GM19043 (cell line): ENCODE results near the gene PRKCH.

Experiments
- ATAC-seq: cut with Tn5 transposase; IDR thresholded peaks from one replicate; pipeline ENCODE4 v1.9.1; 2021; ENCODE audit warnings: low read depth; ENCODE audit not compliant: unreplicated experiment

The PRKCH gene

DNA sequence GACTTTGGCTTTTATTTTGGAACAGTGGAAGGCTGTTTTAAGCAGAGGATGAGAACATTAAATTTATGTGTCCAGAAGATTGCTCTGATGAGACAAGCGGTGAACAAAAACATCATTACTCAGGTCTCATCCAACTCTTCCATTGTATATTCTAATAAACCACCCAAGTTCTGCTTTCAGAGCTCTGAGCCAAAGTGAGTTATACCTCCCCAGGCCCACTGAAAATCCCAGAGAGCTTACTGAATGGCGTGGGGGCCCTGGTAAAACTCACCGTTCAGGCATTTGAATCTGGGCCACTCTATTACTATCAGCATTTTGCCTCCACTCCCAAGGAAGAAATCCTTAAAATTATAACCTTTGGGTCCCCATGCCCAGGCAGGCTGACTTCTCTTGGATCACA is 251.9 kb downstream of the PRKCH start:
- no peak for ATAC-seq

- ATAC-seq = no peak
These were observed 252.6 kb downstream of the PRKCH start for GRCh38 chr14:61573748-61574513.

GRCh38 chr14:61574514-61574807 is 253.1 kb downstream of the PRKCH start:
- ATAC-seq = no peak

GRCh38 chr14:61575126-61575525 is 253.7 kb downstream of the PRKCH start:
- no peak for ATAC-seq

DNA sequence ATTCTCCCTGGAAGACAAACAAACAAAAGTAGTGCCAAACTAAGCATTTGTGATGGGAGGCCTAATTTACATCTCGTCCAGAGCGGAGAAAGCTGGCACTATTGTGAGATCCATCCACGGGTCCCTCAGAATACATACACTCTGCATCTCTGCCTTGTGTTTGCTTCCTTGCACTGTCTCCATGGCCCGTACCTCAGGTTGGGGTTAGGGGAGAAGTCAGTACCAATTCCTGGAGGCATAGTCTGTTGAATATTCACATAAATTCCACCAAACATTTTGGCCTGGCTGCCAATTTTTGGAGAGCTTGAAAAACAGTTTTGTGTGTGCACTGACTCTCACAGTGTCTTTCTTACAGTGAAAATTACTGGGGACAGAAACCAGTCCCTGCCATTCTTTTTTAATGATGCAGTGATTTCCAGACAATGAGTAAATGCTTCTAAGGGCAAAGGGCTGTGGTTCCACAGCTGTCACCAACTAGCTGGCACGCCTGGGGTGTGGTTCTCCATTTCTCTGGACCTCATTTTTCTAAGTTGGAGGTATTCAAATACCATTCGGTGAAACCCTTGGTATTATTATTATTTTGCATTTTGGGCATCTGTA is 254.3 kb downstream of the PRKCH start:
- no peak for ATAC-seq

DNA sequence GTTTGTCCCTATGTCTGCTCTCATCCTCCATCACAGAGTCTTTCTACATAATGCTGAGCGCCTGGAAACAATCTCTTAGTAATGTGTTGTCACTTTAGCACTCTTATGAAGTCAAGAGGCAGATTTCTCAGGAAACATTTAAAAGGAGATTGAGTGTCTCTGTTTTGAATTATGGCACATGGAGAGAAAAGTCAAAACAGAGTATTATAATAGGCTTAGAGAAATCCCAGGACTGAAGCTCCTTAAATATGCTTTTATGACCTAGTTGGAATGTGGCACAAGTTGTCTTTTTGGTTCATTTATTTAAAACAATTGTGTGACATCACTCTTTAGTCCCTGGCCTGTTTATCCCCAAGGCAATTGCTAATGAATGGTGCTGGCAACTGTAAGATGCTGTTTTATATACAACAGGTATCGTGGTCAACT is 256.1 kb downstream of the PRKCH start:
- ATAC-seq = no peak

GRCh38 chr14:61578745-61579144 is 257.4 kb downstream of the PRKCH start:
- ATAC-seq = no peak

DNA sequence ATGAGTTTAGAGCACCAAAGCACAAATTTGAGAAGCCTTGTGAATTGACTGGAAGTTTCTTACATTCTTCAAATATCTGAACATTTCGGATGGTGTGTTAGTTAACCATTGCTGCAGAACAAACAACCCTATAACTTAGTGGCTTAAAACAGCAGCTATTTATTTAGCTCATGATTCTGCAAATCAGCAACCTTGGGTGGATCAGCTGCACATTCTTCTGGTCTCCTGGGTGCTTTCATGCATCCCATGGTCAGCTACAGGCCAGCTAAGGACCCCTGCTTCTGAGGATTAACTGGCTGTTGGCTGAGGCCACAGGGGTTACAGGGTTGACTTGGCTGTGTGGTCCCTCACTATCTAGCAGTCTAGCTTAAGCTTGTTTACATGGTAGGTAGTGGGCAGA is 260.0 kb downstream of the PRKCH start:
- no peak for ATAC-seq

- ATAC-seq = no peak
These were observed 260.7 kb downstream of the PRKCH start for GRCh38 chr14:61581955-61582615.

DNA sequence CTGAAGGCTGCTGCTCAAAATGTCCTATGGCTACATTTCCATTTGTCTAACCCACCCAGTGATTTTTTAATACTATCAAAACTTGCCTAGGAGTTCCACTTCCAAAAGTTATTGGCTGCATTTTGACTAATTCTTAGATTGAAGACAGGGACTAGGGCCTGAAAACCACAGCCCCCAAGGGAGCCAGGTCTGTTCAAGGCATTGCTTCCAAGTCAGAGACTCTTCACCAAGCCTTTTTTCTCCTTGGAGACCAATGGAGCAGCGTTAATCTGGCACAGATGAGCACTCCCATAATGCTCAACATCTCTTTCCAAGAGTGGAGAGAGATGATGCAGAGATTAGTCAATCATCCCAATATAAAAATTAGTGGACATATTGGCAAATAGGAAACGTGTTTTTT is 261.4 kb downstream of the PRKCH start:
- ATAC-seq = no peak

DNA sequence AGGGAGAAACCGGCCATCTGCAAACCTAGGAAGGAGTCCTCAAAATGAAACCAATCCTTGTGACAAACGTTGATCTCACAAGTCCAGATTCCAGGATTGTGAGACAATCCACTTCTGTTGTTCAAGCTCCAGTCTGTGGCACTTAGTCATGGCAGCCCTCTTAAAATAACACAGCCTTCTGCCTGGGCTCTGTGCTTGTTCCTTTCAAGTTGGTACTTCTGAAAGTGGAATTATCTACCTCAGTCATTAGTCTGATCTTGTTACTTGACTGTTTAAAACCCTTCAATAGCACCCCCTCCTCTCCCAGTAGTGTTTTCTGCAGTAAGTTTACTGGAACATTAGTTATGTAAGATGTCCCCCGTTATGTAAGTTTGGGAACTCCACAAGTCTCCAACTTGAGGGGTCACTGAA is 263.0 kb downstream of the PRKCH start:
- ATAC-seq = no peak

- no peak for ATAC-seq
These were observed 264.5 kb downstream of the PRKCH start for GRCh38 chr14:61585598-61586543.

DNA sequence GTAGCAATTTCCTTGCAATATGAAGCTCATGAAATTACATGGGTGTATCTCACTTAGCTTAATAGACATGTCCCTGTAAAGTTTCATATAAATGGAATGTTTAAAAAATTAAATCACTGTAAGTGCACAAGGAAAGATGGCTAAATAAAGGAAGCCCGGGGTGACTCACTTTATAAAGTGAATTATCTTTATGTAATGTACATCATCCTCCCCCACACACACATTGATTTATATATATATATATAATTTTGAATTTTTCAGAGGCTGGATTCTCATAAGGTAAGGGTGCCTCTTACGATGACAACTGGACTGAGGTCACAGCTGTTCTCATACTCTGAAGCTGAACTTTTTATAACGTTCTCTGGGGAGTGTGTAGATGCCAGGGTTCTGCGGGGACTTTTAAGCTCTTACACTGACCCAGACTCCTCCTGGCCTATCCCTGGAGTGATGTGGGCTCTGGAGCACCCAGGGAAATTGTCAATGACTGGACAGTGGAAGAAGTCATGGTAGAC is 265.2 kb downstream of the PRKCH start:
- ATAC-seq = no peak

GRCh38 chr14:61587081-61587713 is 265.8 kb downstream of the PRKCH start:
- no peak for ATAC-seq

DNA sequence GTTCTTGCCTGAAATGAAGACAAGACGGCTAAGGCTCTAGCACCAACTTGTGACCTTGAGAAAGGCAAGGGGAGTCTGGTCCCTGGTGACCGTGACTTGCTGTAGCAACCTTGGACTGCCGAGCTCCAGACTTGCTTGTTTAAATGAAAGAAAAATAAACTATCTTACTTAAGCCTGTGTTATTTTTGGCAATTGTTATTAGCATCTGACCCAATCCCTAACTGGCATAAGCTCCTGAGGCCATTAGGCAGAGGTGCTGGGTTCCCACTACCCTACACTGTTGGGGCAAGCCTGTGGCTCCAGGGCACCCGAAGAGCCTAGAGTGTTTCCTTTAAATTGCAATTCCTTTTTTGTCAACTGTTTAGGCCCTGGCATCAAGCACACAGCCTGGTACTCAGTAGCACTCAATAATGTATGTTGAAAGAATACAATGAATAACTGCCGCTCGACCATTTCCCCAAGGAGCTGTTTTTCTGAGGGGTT is 267.1 kb downstream of the PRKCH start:
- no peak for ATAC-seq

DNA sequence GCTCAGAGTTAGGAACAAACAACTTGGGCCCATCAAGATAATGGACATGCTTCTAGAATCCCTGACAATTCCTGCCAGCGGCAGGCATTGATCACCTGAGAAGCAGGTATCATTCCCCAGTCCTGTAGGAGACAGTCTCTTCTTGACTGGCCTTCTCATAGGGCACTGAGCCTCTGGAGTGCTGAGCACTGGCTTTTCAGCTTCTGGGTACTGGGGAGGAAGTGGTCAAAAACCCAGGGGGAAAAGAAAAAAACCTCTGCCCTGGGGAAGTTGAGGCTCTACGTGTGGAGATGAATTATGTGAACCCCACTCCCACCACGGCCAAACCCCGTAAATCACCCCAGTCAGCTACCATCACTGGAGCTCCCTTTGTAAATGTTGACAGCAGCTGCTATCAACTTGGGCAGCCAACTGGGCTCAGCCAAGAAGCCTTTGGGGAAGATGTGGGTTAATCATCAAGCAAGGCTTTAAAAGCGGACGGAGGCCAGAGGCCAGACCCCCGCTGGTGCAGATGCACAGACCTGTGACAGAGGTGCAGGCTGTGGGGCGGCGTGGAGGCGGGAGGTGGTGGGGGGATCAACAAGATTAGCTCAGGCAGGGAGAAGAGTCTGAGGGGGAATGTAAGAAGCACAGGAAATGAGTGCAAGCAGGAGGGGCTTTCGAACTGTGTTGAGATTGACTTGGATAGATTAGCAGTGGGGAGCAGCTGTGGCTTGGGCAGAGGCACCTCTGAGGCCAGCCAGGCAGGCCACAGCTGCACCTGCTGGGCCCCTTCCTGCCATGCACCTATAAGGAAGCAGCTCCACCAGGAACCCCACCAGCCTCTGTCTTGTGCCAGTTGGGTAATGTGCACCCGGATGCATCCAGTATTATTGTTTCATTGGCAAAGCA is 268.6 kb downstream of the PRKCH start:
- no peak for ATAC-seq

DNA sequence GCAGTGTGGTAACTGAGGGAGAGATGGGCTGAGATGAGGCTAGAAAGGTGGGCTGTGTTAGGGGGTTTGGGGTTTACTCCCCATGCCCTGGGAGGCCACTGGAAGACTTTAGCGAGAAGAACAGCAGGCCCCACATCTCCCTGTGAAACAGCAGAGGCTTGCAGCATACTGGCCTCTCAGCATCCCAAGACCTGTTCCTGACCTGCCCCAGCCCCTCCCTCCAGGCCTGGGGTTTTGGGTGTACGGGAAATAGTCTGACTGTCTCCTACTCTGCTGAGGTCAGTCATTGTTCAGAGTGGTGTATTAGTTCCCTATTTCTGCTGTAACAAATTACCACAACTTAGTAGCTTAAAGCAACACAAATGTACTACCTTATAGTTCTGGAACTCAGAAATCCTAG is 270.5 kb downstream of the PRKCH start:
- no peak for ATAC-seq

GRCh38 chr14:61593330-61593729 is 272.0 kb downstream of the PRKCH start:
- ATAC-seq = no peak

DNA sequence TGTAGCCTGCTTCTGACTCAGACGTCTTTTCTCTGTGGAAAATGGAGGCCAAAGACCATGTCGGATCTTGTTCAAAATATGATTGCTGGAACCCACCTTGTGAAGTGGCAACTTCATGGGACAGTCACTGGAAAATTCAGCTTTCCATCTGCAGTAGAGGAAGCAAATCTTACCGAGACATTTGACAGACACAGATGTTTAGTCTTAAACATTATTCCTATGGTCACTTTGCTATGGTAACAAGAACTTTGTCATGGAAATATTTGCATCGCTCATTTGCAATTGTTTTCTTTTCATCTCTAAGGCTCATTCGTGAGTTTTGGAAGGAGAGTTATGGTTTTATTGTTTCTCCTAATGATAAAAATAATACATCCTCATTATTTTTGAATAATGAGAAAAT is 275.6 kb downstream of the PRKCH start:
- ATAC-seq = no peak
